Measurements from ENCODE around the gene NPAS1. TPM values are rescaled to one million over a fixed set of nuclear protein-coding genes. Genes with fewer than 3 reads are reported as not detected.

NPAS1 gene
- total RNA-seq, 1 experiment from 2014 or later: 1.4 TPM

DNA sequence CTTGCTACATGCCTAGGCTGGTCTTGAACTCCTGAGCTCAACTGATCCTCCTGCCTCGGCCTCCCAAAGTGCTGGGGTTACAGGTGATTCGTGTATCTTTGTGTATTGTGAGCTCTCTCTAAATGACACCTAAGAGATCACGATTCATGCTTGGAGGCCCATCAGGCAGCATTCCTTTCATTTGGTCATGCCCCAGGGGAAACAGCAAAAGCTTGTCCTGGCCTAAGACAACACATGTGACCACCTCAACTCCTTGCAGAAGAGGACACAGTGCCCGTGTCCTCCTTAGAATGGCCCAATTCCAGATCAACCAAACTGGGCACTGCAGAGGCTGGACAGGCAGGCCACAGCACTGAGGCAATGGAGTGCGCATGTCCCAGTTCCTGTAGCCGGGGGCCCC lies 61.5 kb downstream of the NPAS1 start:
- peaks cover 51% of the 10 kb centered on the region for H3F3A ChIP-seq (ENCODE audit: insufficient read depth, low read depth)
- no peaks in the 10 kb centered on the region for H3K27me3 ChIP-seq (ENCODE audit: insufficient read depth, low read depth)
- POLR2A ChIA-PET (ENCODE audit: unreplicated experiment): interaction anchor here (0.6 kb wide), 1 partner anchor 286 kb away, joined by 4 read pairs; no protein-coding TSS in a partner anchor
- H4K20me1 ChIP-seq (ENCODE audit: insufficient read depth): no peaks in the 10 kb centered on the region; the same call in 1 of the 2 replicates
- DNase-seq: peak in 1 of 2 experiments; percentile 43
- H2AFZ ChIP-seq: no peak overlapping the region
- peaks cover 21% of the 10 kb centered on the region for H3K36me3 ChIP-seq (ENCODE audit: low read depth)
- no peak overlapping the region for H3K27ac ChIP-seq
- no peaks in the 10 kb centered on the region for H3K9me3 ChIP-seq (ENCODE audit: insufficient read depth, low read depth)
- peaks cover 5% of the 10 kb centered on the region for H3K4me1 ChIP-seq (replicated peaks; ENCODE audit: insufficient read depth)
- no TSS peak for BruUV-seq (replicated peaks)
- intact Hi-C loops (cut with micrococcal nuclease; ENCODE audit: unreplicated experiment): no loop called here
- no peak overlapping the region for H3K4me3 ChIP-seq
- H3K79me2 ChIP-seq (ENCODE audit: low read depth): 0 out of 2 replicates have a peak, but pooled peaks cover 5% of the 10 kb centered on the region
- no peaks in the 10 kb centered on the region for H3K9me2 ChIP-seq (ENCODE audit: insufficient read depth)
- no peak overlapping the region for H3K4me2 ChIP-seq
- no peak for TF ChIP-seq CTCF (conservative IDR thresholded peaks at IDR 0.05)
- no peak for TF ChIP-seq EZH2 (IDR thresholded peaks at IDR 0.05; ENCODE audit: low read depth)
- CTCF ChIA-PET: interaction anchor here (0.5 to 1.0 kb wide), 4 partner anchors 38 to 207 kb away, joined by 3 to 6 read pairs (median 5); no protein-coding TSS in a partner anchor

DNA sequence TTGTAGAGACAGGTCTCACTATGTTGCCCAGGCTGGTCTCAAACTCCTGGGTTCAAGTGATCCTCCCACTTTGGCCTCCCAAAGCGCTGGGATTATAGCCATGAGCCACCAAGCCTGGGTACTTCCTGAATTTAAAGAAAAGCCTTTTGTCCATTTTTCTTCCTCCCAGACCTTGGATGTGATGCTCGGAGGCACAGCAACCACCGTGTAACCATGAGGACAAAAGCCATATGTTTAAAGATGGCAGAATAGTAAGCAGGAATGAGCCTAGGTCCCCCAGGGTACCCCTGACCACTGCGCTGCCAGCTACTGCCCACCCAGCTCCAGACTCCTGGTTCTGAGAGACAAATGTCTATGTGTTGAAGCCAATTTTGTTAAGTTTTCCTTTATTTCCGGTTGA lies 62.9 kb downstream of the NPAS1 start:
- H4K20me1 ChIP-seq (ENCODE audit: insufficient read depth): no peaks in the 10 kb centered on the region; the same call in 1 of the 2 replicates
- no TSS peak for BruUV-seq (replicated peaks)
- TF ChIP-seq EZH2 (IDR thresholded peaks at IDR 0.05; ENCODE audit: low read depth): no peak
- no peak for TF ChIP-seq CTCF (conservative IDR thresholded peaks at IDR 0.05)
- no peak for DNase-seq
- H3K27ac ChIP-seq: no peak overlapping the region
- intact Hi-C loops (cut with micrococcal nuclease; ENCODE audit: unreplicated experiment): no loop called here
- no peaks in the 10 kb centered on the region for H3K9me2 ChIP-seq (ENCODE audit: insufficient read depth)
- peaks cover 37% of the 10 kb centered on the region for H3F3A ChIP-seq (ENCODE audit: insufficient read depth, low read depth)
- peaks cover 20% of the 10 kb centered on the region for H3K36me3 ChIP-seq (ENCODE audit: low read depth)
- H3K79me2 ChIP-seq (ENCODE audit: low read depth): no peaks in the 10 kb centered on the region
- no peaks in the 10 kb centered on the region for H3K9me3 ChIP-seq (ENCODE audit: insufficient read depth, low read depth)
- H3K4me1 ChIP-seq (replicated peaks; ENCODE audit: insufficient read depth): peaks cover 5% of the 10 kb centered on the region
- H3K27me3 ChIP-seq (ENCODE audit: insufficient read depth, low read depth): no peaks in the 10 kb centered on the region
- no peak overlapping the region for H2AFZ ChIP-seq
- POLR2A ChIA-PET (ENCODE audit: unreplicated experiment): no interaction called here
- no peak overlapping the region for H3K4me3 ChIP-seq
- CTCF ChIA-PET: no interaction called here
- H3K4me2 ChIP-seq: no peak overlapping the region

- H3K4me3 ChIP-seq: no peak overlapping the region
- no peaks in the 10 kb centered on the region for H3K27me3 ChIP-seq (ENCODE audit: insufficient read depth, low read depth)
- no peak overlapping the region for H3K4me2 ChIP-seq
- peaks cover under 1% of the 10 kb centered on the region; the same call in 1 of the 2 replicates for H3K4me1 ChIP-seq (replicated peaks; ENCODE audit: insufficient read depth)
- H3K36me3 ChIP-seq (ENCODE audit: low read depth): peaks cover 20% of the 10 kb centered on the region
- no peak overlapping the region for H2AFZ ChIP-seq
- no peaks in the 10 kb centered on the region for H3K9me2 ChIP-seq (ENCODE audit: insufficient read depth)
- BruUV-seq (replicated peaks): no TSS peak
- no peaks in the 10 kb centered on the region for H3K9me3 ChIP-seq (ENCODE audit: insufficient read depth, low read depth)
- H3K27ac ChIP-seq: no peak overlapping the region
- TF ChIP-seq EZH2 (IDR thresholded peaks at IDR 0.05; ENCODE audit: low read depth) (no peak), CTCF (conservative IDR thresholded peaks at IDR 0.05) (no peak)
- POLR2A ChIA-PET (ENCODE audit: unreplicated experiment): no interaction called here
- H4K20me1 ChIP-seq (ENCODE audit: insufficient read depth): no peaks in the 10 kb centered on the region; the same call in 1 of the 2 replicates
- H3F3A ChIP-seq (ENCODE audit: insufficient read depth, low read depth): peaks cover 18% of the 10 kb centered on the region; the same call in 1 of the 2 replicates
- CTCF ChIA-PET: interaction anchor here (0.5 to 0.6 kb wide), 2 partner anchors 70 to 165 kb away, joined by 3 to 6 read pairs; no protein-coding TSS in a partner anchor
- no peaks in the 10 kb centered on the region for H3K79me2 ChIP-seq (ENCODE audit: low read depth)
- DNase-seq: no peak
- intact Hi-C loops (cut with micrococcal nuclease; ENCODE audit: unreplicated experiment): no loop called here
These were observed 65.3 kb downstream of the NPAS1 start for GRCh38 chr19:47084879-47085439.

All from PC-9 (cell line).